Measurements from ENCODE around the gene MPP2. TPM values are rescaled to one million over a fixed set of nuclear protein-coding genes. Genes with fewer than 3 reads are reported as not detected.

MPP2 gene
- total and polyA plus RNA-seq, 7 donors, result 0.23 to 33.0 (median 10.9) TPM

- Histone ChIP-seq H3K27me3 (peaks cover 0 to 12% (median 10%) of the 10 kb centered on the region in 3 donors), H3K36me3 (no peaks in the 10 kb centered on the region), H3K27ac (no peak overlapping the region), H3K4me1 (peaks cover 0 to 17% (median 13%) of the 10 kb centered on the region in 4 donors), H3K9me3 (no peaks in the 10 kb centered on the region), H3K4me3 (no peak overlapping the region)
- TF ChIP-seq CTCF (IDR thresholded peaks at IDR 0.05) (no peak), POLR2AphosphoS5 (IDR thresholded peaks at IDR 0.05) (no peak)
- no peak for DNase-seq
- 65 to 67% methylated on average over 4 of the region's 4 CpGs for WGBS, 2 donors
- intact Hi-C loops (cut with DNase I), result loop anchor here (5.0 kb wide), 1 partner anchor 35 kb away; no protein-coding TSS in a partner anchor
These were observed 5.4 kb upstream of the MPP2 start for GRCh38 chr17:43912635-43913304.

GRCh38 chr17:43911904-43912303 is 4.6 kb upstream of the MPP2 start:
- Histone ChIP-seq H3K27me3 (peaks cover 0 to 3% (median 1%) of the 10 kb centered on the region in 3 donors), H3K4me3 (no peak overlapping the region), H3K9me3 (no peaks in the 10 kb centered on the region), H3K36me3 (no peaks in the 10 kb centered on the region), H3K27ac (no peak overlapping the region), H3K4me1 (peaks cover 0 to 14% (median 9%) of the 10 kb centered on the region in 4 donors)
- intact Hi-C loops (cut with DNase I), result loop anchor here (5.0 kb wide), 1 partner anchor 35 kb away; no protein-coding TSS in a partner anchor
- WGBS, 2 donors, result 49 to 76% methylated on average over 8 of the region's 8 CpGs
- DNase-seq, result no peak
- no peak for TF ChIP-seq EP300 (IDR thresholded peaks at IDR 0.05)
- TF ChIP-seq POLR2AphosphoS5 (IDR thresholded peaks at IDR 0.05), result no peak
- no peak for TF ChIP-seq POLR2A (IDR thresholded peaks at IDR 0.05)
- TF ChIP-seq CTCF (IDR thresholded peaks at IDR 0.05), result no peak

GRCh38 chr17:43909537-43910231 is 2.3 kb upstream of the MPP2 start:
- DNase-seq, result no peak
- no peak overlapping the region for H3K4me3 ChIP-seq
- H3K27me3 ChIP-seq, result no peaks in the 10 kb centered on the region
- H3K27ac ChIP-seq, result no peak overlapping the region
- peaks cover 0 to 34% (median 24%) of the 10 kb centered on the region in 4 donors for H3K4me1 ChIP-seq
- WGBS, 2 donors, result 44 to 69% methylated on average over 7 of the region's 7 CpGs
- H3K36me3 ChIP-seq, result no peaks in the 10 kb centered on the region
- TF ChIP-seq EP300 (IDR thresholded peaks at IDR 0.05), result no peak
- no peak for TF ChIP-seq CTCF (IDR thresholded peaks at IDR 0.05)
- TF ChIP-seq POLR2A (IDR thresholded peaks at IDR 0.05), result no peak
- no peak for TF ChIP-seq POLR2AphosphoS5 (IDR thresholded peaks at IDR 0.05)
- no peaks in the 10 kb centered on the region for H3K9me3 ChIP-seq
- intact Hi-C loops (cut with DNase I), result loop anchor here (5.0 to 10.0 kb wide), 3 partner anchors 32 to 505 kb away; partner anchors contain the start of gene HDAC5

GRCh38 chr17:43907998-43908721 is 824 bp upstream of the MPP2 start:
- no peaks in the 10 kb centered on the region for H3K27me3 ChIP-seq
- DNase-seq, result peak; percentile 93
- peak overlapping the region; percentile 73 to 96 (median 92) for H3K4me3 ChIP-seq
- peaks cover 0 to 9% (median 0%) of the 10 kb centered on the region in 4 donors for H3K36me3 ChIP-seq
- peaks cover 0 to 34% (median 24%) of the 10 kb centered on the region in 4 donors for H3K4me1 ChIP-seq
- H3K9me3 ChIP-seq, result no peaks in the 10 kb centered on the region
- H3K27ac ChIP-seq, result peak overlapping the region; percentile 95 to 99 (median 99)
- TF ChIP-seq EP300 (IDR thresholded peaks at IDR 0.05), result no peak
- TF ChIP-seq POLR2AphosphoS5 (IDR thresholded peaks at IDR 0.05), result peak; percentile 56 to 86 (median 61)
- no peak for TF ChIP-seq CTCF (IDR thresholded peaks at IDR 0.05)
- 6 to 19% methylated on average over 26 of the region's 26 CpGs for WGBS, 2 donors
- intact Hi-C loops (cut with DNase I), result loop anchor here (5.0 to 10.0 kb wide), 2 partner anchors 214 to 503 kb away; partner anchors contain the start of gene HDAC5

All from sigmoid colon (tissue), 7 donors.